Adrenal gland (tissue), 5 donors: Measurements from ENCODE around the gene CTSL.

Source experiments
- POLR2A ChIP-seq, 2 donors: fragments of 450-650 bp; IDR thresholded peaks; one replicate each; pipeline ENCODE4 v1.6.1; 2017; ENCODE audit warnings: antibody characterized with exemption in 2 of 2, mild to moderate bottlenecking in 2 of 2, moderate library complexity in 1 of 2
- TF ChIP-seq, protein P1 (sequence below), 6 experiments: fragments of 450-650 bp in 4 of 6; fragments of 200-600 bp in 2 of 6; sonication (generic) in 1 of 6; IDR thresholded peaks; 1 replicate in 5 of 6; 2 replicates in 1 of 6; pipeline versions ENCODE4 v1.5.1 to v1.8.0; 2016 to 2021; ENCODE audit warnings: antibody characterized with exemption in 6 of 6, mild to moderate bottlenecking in 2 of 6, moderate library complexity in 1 of 6
- donor health status: DM: no; HTN: no; CAD: no.

DNA sequence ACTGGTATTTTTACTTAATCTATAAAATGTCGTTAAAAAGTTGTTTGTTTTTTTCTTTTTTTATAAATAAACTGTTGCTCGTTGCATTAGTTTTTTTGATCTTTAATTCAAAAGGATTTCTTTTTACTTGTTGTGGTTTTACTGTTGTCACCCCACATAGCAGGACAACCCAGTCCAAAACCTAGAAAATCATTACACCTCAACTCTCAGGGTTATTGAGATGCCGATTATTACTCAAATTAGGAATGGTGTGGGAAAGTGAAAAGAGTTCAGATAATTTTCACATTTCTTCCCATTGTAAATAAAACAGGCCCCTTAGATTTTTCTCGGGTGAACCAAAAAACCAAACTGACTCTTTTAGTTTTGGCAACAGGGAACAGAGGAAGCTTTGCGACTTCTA lies 17.4 kb upstream of the CTSL start:
- TF ChIP-seq, protein P1, sequence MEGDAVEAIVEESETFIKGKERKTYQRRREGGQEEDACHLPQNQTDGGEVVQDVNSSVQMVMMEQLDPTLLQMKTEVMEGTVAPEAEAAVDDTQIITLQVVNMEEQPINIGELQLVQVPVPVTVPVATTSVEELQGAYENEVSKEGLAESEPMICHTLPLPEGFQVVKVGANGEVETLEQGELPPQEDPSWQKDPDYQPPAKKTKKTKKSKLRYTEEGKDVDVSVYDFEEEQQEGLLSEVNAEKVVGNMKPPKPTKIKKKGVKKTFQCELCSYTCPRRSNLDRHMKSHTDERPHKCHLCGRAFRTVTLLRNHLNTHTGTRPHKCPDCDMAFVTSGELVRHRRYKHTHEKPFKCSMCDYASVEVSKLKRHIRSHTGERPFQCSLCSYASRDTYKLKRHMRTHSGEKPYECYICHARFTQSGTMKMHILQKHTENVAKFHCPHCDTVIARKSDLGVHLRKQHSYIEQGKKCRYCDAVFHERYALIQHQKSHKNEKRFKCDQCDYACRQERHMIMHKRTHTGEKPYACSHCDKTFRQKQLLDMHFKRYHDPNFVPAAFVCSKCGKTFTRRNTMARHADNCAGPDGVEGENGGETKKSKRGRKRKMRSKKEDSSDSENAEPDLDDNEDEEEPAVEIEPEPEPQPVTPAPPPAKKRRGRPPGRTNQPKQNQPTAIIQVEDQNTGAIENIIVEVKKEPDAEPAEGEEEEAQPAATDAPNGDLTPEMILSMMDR (IDR thresholded peaks at IDR 0.05): no peak
- no peak for TF ChIP-seq POLR2A (IDR thresholded peaks at IDR 0.05)
